ENCODE data around the gene C11orf68. TPM values are rescaled to one million over a fixed set of nuclear protein-coding genes. Genes with fewer than 3 reads are reported as not detected.

C11orf68 gene
- total and polyA plus RNA-seq, 8 donors, result 3.1 to 31.3 (median 13.7) TPM

- TF ChIP-seq CTCF (IDR thresholded peaks at IDR 0.05), result no peak
- no peak for TF ChIP-seq EP300 (IDR thresholded peaks at IDR 0.05)
- TF ChIP-seq POLR2AphosphoS5 (IDR thresholded peaks at IDR 0.05), result no peak
- TF ChIP-seq POLR2A (IDR thresholded peaks at IDR 0.05), result no peak
- 60 to 71% (median 63%) methylated on average over 27 to 29 of the region's 29 CpGs for WGBS, 5 donors
- H3K36me3 ChIP-seq, result peaks cover 37 to 83% (median 71%) of the 10 kb centered on the region in 4 donors
- no peak overlapping the region for H3K27ac ChIP-seq
- H3K4me3 ChIP-seq, result no peak overlapping the region
- DNase-seq, result no peak
- H3K9me3 ChIP-seq, result no peaks in the 10 kb centered on the region
- peaks cover 20 to 58% (median 34%) of the 10 kb centered on the region in 4 donors for H3K4me1 ChIP-seq
- H3K27me3 ChIP-seq, result no peaks in the 10 kb centered on the region
- intact Hi-C loops (cut with DNase I; ENCODE audit: low total_unique reads), result no loop called here
These were observed 51.4 kb downstream of the C11orf68 start for GRCh38 chr11:65867284-65868071.

Other genes starting within 250 kb of the C11orf68 start
- gene KAT5, start 206.8 kb downstream of the C11orf68 start, total RNA-seq, result 10 to 100 TPM; 13.3 to 99.1 (median 58.7) TPM
- gene KAT5, start 206.8 kb downstream of the C11orf68 start, polyA plus RNA-seq, result 10 to 100 TPM; 51.5 to 76.8 (median 53.5) TPM
- gene RNASEH2C, start 198.3 kb downstream of the C11orf68 start, total RNA-seq, result 100 to 1,000 TPM in 1 of 5 donors, 10 to 100 TPM in 4; 14.1 to 171 (median 49.0) TPM
- gene RNASEH2C, start 198.3 kb downstream of the C11orf68 start, polyA plus RNA-seq, result 10 to 100 TPM; 69.2 to 86.4 (median 83.9) TPM
- gene AP5B1, start 138.1 kb downstream of the C11orf68 start, total RNA-seq, result 10 to 100 TPM in 4 of 5 donors, 1 to 10 TPM in 1; 7.3 to 44.9 (median 19.6) TPM
- 1 to 10 TPM; 3.6 to 5.1 (median 3.7) TPM for gene AP5B1, start 138.1 kb downstream of the C11orf68 start, polyA plus RNA-seq
- gene OVOL1, start 132.0 kb downstream of the C11orf68 start, total RNA-seq, result 100 to 1,000 TPM in 1 of 5 donors, 10 to 100 TPM in 1, 1 to 10 TPM in 2, not detected in 1; 1.2 to 120 (median 9.9) TPM
- 1 to 10 TPM in 2 of 3 donors, under 1 TPM in 1; 0.92 to 7.8 (median 1.3) TPM for gene OVOL1, start 132.0 kb downstream of the C11orf68 start, polyA plus RNA-seq
- gene SNX32, start 85.1 kb downstream of the C11orf68 start, total RNA-seq, result 1 to 10 TPM in 2 of 5 donors, under 1 TPM in 1, not detected in 2; 0.29 to 1.4 (median 1.3) TPM
- under 1 TPM; 0.25 to 0.90 (median 0.61) TPM for gene SNX32, start 85.1 kb downstream of the C11orf68 start, polyA plus RNA-seq
- gene CFL1, start 60.9 kb downstream of the C11orf68 start, total RNA-seq, result 1,000 to 10,000 TPM in 1 of 5 donors, 100 to 1,000 TPM in 4; 389 to 1,430 (median 677) TPM
- 100 to 1,000 TPM; 534 to 874 (median 658) TPM for gene CFL1, start 60.9 kb downstream of the C11orf68 start, polyA plus RNA-seq
- gene MUS81, start 58.6 kb downstream of the C11orf68 start, total RNA-seq, result 100 to 1,000 TPM in 2 of 5 donors, 10 to 100 TPM in 3; 26.4 to 162 (median 81.1) TPM
- 10 to 100 TPM; 32.7 to 64.6 (median 32.9) TPM for gene MUS81, start 58.6 kb downstream of the C11orf68 start, polyA plus RNA-seq
- gene EFEMP2, start 46.3 kb downstream of the C11orf68 start, total RNA-seq, result 10 to 100 TPM; 21.0 to 34.4 (median 23.3) TPM
- 10 to 100 TPM; 31.8 to 37.9 (median 36.0) TPM for gene EFEMP2, start 46.3 kb downstream of the C11orf68 start, polyA plus RNA-seq
- gene CTSW, start 39.2 kb downstream of the C11orf68 start, total RNA-seq, result 1 to 10 TPM in 2 of 5 donors, under 1 TPM in 1, not detected in 2; 0.58 to 2.2 (median 1.1) TPM
- 1 to 10 TPM in 2 of 3 donors, under 1 TPM in 1; 0.43 to 2.7 (median 1.6) TPM for gene CTSW, start 39.2 kb downstream of the C11orf68 start, polyA plus RNA-seq
- gene FIBP, start 30.6 kb downstream of the C11orf68 start, total RNA-seq, result 100 to 1,000 TPM in 2 of 5 donors, 10 to 100 TPM in 3; 25.4 to 488 (median 74.3) TPM
- 10 to 100 TPM; 45.2 to 76.5 (median 66.0) TPM for gene FIBP, start 30.6 kb downstream of the C11orf68 start, polyA plus RNA-seq
- gene CCDC85B, start 28.4 kb downstream of the C11orf68 start, total RNA-seq, result 10 to 100 TPM in 4 of 5 donors, 1 to 10 TPM in 1; 7.0 to 68.9 (median 20.6) TPM
- 10 to 100 TPM; 25.1 to 50.4 (median 42.5) TPM for gene CCDC85B, start 28.4 kb downstream of the C11orf68 start, polyA plus RNA-seq
- gene FOSL1, start 18.7 kb downstream of the C11orf68 start, total RNA-seq, result 10 to 100 TPM in 1 of 5 donors, 1 to 10 TPM in 2, not detected in 2; 1.7 to 43.3 (median 1.9) TPM
- gene FOSL1, start 18.7 kb downstream of the C11orf68 start, polyA plus RNA-seq, result 10 to 100 TPM in 2 of 3 donors, 1 to 10 TPM in 1; 7.0 to 14.7 (median 14.1) TPM
- 100 to 1,000 TPM in 1 of 5 donors, 10 to 100 TPM in 4; 13.3 to 133 (median 49.2) TPM for gene DRAP1, start 364 bp upstream of the C11orf68 start, total RNA-seq
- 10 to 100 TPM; 64.0 to 89.2 (median 77.9) TPM for gene DRAP1, start 364 bp upstream of the C11orf68 start, polyA plus RNA-seq
- gene TSGA10IP, start 26.4 kb upstream of the C11orf68 start, total RNA-seq, result not detected
- gene TSGA10IP, start 26.4 kb upstream of the C11orf68 start, polyA plus RNA-seq, result not detected
- gene SART1, start 42.7 kb upstream of the C11orf68 start, total RNA-seq, result 100 to 1,000 TPM in 2 of 5 donors, 10 to 100 TPM in 3; 26.1 to 278 (median 38.4) TPM
- 10 to 100 TPM; 76.1 to 93.2 (median 88.9) TPM for gene SART1, start 42.7 kb upstream of the C11orf68 start, polyA plus RNA-seq
- gene EIF1AD, start 83.1 kb upstream of the C11orf68 start, total RNA-seq, result 10 to 100 TPM in 2 of 5 donors, 1 to 10 TPM in 2, not detected in 1; 3.8 to 26.1 (median 12.9) TPM
- gene EIF1AD, start 83.1 kb upstream of the C11orf68 start, polyA plus RNA-seq, result 10 to 100 TPM; 10.5 to 13.6 (median 13.1) TPM
- 10 to 100 TPM; 12.3 to 58.4 (median 27.2) TPM for gene BANF1, start 83.4 kb upstream of the C11orf68 start, total RNA-seq
- 100 to 1,000 TPM; 150 to 207 (median 180) TPM for gene BANF1, start 83.4 kb upstream of the C11orf68 start, polyA plus RNA-seq
- 10 to 100 TPM in 1 of 5 donors, not detected in 4; 47.8 TPM for gene CST6, start 92.9 kb upstream of the C11orf68 start, total RNA-seq
- gene CST6, start 92.9 kb upstream of the C11orf68 start, polyA plus RNA-seq, result 1 to 10 TPM in 1 of 3 donors, under 1 TPM in 1, not detected in 1; 0.50 to 6.6 TPM
- not detected for gene CATSPER1, start 107.4 kb upstream of the C11orf68 start, total RNA-seq
- 1 to 10 TPM in 1 of 3 donors, under 1 TPM in 2; 0.08 to 1.4 (median 0.68) TPM for gene CATSPER1, start 107.4 kb upstream of the C11orf68 start, polyA plus RNA-seq
- gene GAL3ST3, start 130.1 kb upstream of the C11orf68 start, total RNA-seq, result not detected
- not detected for gene GAL3ST3, start 130.1 kb upstream of the C11orf68 start, polyA plus RNA-seq
- gene SF3B2, start 133.3 kb upstream of the C11orf68 start, total RNA-seq, result 100 to 1,000 TPM in 4 of 5 donors, 10 to 100 TPM in 1; 52.7 to 366 (median 164) TPM
- gene SF3B2, start 133.3 kb upstream of the C11orf68 start, polyA plus RNA-seq, result 100 to 1,000 TPM in 1 of 3 donors, 10 to 100 TPM in 2; 71.4 to 110 (median 99.9) TPM
- gene PACS1, start 151.2 kb upstream of the C11orf68 start, total RNA-seq, result 100 to 1,000 TPM in 2 of 5 donors, 10 to 100 TPM in 3; 47.0 to 269 (median 57.4) TPM
- gene PACS1, start 151.2 kb upstream of the C11orf68 start, polyA plus RNA-seq, result 10 to 100 TPM; 14.7 to 24.3 (median 18.2) TPM

Measured in stomach (tissue), 9 donors.